A549 treated with CORT108297 at 1 μM for 4 hours (cell line): ENCODE results near the gene CCL15. TPM values are rescaled to one million over a fixed set of nuclear protein-coding genes. Genes with fewer than 3 reads are reported as not detected.

ENCODE experiments used
- total RNA-seq: library from RNA; stranded (reverse); fragments of 200-300 nt; extraction: Qiagen RNA extraction; gene quantifications from 5 replicates; pipeline ENCODE4 v1.2.3, GENCODE V29; 2022

The CCL15 gene, protein sequence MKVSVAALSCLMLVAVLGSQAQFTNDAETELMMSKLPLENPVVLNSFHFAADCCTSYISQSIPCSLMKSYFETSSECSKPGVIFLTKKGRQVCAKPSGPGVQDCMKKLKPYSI
- not detected in 5 replicates for total RNA-seq

DNA sequence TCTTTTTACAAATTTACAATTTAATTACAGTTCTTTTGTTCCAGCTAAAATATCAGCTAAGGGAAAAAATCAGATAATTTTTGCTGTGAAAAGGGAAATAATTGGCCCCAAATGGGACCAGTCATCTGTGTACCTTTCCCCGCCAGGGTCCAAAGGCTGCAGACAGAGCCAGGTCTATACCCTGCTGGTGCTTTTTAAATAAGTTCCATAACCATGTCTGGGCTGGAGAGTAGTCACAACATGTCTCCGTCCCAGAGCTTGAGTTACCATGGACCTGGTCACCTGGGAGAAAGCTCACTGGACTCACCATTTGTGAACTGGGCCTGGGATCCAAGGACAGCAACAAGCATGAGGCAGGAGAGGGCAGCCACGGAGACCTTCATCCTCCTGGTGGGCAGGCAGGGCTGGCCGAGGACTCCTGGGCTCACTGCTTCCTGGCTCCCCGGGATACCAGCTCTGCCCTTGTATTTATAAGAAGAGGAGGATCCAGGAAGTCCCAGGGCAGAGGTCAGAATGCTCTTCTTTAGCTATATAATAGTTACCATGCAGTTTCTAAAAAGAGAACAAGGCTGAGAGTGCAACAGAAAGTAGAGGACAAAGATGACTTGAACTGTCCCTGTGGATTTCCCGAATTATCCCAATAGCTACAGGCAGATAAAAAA, at the start of gene CCL15:
Gene CCL15 (minus strand): TSS at position 444 of the 662 bp plus-strand sequence. CDS start 61 bp downstream, at position 383.

DNA sequence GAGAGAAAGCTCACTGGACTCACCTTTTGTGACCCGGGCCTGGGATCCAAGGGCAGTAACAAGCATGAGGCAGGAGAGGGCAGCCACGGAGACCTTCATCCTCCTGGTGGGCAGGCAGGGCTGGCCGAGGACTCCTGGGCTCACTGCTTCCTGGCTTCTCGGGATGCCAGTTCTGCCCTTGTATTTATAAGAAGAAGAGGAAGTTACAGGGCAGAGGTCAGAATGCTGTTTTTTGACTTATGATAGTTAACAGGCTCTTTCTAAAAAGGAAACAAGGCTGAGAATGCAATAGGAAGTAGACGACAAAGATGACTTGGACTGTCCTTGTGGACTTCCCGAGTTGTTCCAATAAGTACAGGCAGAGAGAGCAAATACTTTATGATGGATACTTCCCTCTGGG, 16.4 kb upstream of the CCL15 start, which contains the start of gene CCL23:
Gene CCL23 (minus strand): TSS at position 174 of the 400 bp plus-strand sequence. CDS start 75 bp downstream, at position 99.

DNA sequence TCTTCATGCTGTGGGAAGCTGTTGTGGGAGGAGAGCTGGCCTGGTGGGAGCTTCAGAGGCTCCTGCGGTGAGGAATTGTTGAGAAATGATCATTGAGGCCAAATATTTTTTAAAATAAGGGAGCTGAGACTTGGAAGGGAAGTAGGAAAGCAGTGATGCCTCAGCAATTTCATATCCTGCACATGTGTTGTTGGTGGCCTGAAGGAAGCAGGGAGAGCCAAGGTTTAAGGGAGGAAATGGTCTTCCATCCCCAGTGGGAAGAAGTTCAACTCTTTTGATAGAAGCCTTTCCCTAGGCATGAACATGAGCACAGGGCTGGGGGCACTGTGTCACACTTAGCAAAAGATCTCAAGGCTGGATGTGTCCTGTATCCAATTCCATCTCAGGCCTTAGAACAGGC, 14.7 kb downstream of the CCL15 start, which contains the start of gene CCL14:
Gene CCL14 (minus strand): TSS at position 87 of the 400 bp plus-strand sequence. CDS start 80 bp downstream, at position 7.

DNA sequence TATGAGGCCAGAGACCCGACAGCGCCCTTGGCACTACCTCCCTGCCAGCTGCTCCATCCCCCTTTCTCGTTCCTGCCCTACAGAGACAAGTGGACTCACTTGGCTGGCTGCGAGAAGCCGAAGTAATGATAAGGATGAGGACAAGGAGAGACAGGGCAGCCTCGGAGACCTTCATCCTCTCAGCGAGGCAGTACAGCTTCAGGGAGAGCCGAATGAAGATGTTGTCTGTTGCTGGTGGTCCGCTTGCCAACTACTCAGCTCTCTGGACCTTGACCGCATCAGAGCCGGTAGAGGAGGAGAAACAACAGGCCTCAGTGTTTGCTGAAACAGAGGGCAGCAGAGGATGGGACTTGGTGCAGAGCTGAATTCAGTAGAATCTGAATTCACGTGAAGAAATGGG, 20.1 kb downstream of the CCL15 start, which contains the start of gene CCL16:
Gene CCL16 (minus strand): TSS at position 252 of the 400 bp plus-strand sequence. CDS start 77 bp downstream, at position 175.

Other genes with a start within 250 kb of the CCL15 start
- 0.06 to 0.15 TPM (median 0.09 TPM) in 5 replicates for gene GAS2L2, start 248.3 kb downstream of the CCL15 start, total RNA-seq
- 0.24 to 0.49 TPM (median 0.27 TPM) in 5 replicates for gene C17orf50, start 240.7 kb downstream of the CCL15 start, total RNA-seq
- gene MMP28, start 205.9 kb downstream of the CCL15 start, total RNA-seq: 4.2 to 9.7 TPM (median 6.5 TPM) in 5 replicates
- 201 to 225 TPM (median 205 TPM) in 5 replicates for gene TAF15, start 192.1 kb downstream of the CCL15 start, total RNA-seq
- gene HEATR9, start 132.7 kb downstream of the CCL15 start, total RNA-seq: not detected in 5 replicates
- 0.92 to 1.9 TPM (median 1.4 TPM) in 5 replicates for gene CCL5, start 121.2 kb downstream of the CCL15 start, total RNA-seq
- 3.3 to 3.5 TPM (median 3.4 TPM) in 5 replicates for gene RDM1, start 70.8 kb downstream of the CCL15 start, total RNA-seq
- gene LYZL6, start 57.8 kb downstream of the CCL15 start, total RNA-seq: not detected in 5 replicates
- not detected in 5 replicates for gene CCL16, start 20.1 kb downstream of the CCL15 start, total RNA-seq
- gene CCL14, start 14.8 kb downstream of the CCL15 start, total RNA-seq: not detected in 5 replicates
- not detected in 5 replicates for gene CCL23, start 16.4 kb upstream of the CCL15 start, total RNA-seq
- not detected in 5 replicates for gene CCL18, start 62.7 kb upstream of the CCL15 start, total RNA-seq
- gene CCL3, start 88.6 kb upstream of the CCL15 start, total RNA-seq: not detected in 5 replicates
- gene CCL4, start 102.3 kb upstream of the CCL15 start, total RNA-seq: 0.15 TPM in 1 of 5 replicates, not detected in the others
- gene TBC1D3B, start 175.1 kb upstream of the CCL15 start, total RNA-seq: 2.4 to 5.3 TPM (median 2.9 TPM) in 5 replicates
- gene CCL3L1, start 195.2 kb upstream of the CCL15 start, total RNA-seq: not detected in 5 replicates
- gene CCL4L2, start 209.5 kb upstream of the CCL15 start, total RNA-seq: not detected in 5 replicates